Measurements from ENCODE around the gene COQ8A.
A peak's percentile ranks its signal among the peaks of the same experiment; 100 is the strongest.

Gene COQ8A

DNA sequence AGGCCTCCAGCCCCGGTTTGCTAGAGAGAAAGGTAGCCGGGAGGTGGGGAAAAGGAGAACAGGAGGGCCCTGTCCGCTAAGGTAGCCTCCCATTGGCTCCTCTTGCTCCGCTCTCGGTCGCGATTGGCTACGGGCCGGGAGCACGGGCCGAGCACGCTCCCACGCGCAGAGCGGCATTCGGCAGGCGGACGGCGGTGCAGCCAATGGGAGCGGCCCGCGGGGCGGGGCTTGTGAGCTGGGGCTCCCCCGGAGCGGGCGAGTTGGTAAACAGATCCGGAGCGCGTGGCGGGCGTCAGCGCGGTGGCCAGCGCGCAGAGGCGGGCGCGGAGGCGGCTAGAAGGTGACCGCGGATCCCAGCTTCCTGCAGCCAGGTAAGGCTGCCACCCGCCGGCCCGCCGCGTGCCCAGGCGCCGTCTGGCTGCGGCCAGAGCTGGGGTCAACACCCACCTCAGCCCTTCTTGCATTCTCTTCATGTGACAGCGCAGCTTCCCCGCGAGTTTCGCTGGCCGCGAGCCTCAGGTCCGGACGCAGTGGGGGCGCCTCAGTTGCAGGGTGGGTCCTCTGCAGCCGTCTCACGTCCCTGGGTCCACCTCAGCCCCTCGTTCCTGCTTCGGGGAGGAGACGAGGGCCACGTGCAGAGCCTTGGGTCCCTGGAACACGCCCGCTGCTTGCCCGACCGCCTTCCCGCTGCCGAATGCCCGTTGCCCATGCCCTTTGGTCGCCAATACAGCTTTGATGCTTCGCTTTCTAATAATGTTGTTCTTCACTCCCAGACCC lies at the start of gene COQ8A:
Gene COQ8A, plus strand, starts transcription at position 266 of the 777 bp plus-strand sequence. CDS start 21,092 bp downstream, outside the sequence.
- H3K9me3 ChIP-seq (ENCODE audit: insufficient read depth, low read depth, low read length) = no peaks in the 10 kb centered on the region
- H3K4me1 ChIP-seq (ENCODE audit: insufficient read depth, low read length) = peaks cover 16% of the 10 kb centered on the region; the same call in 1 of the 2 replicates
- peaks cover 9% of the 10 kb centered on the region for H3K27me3 ChIP-seq (ENCODE audit: insufficient read depth, low read length)
- H3K36me3 ChIP-seq (ENCODE audit: insufficient read depth, low read depth, low read length) = no peaks in the 10 kb centered on the region
- peak within 1 kb of the TSS; percentile 96 for H3K9ac ChIP-seq (ENCODE audit: low read depth, low read length)
- peak within 1 kb of the TSS; percentile 79 for H3K4me3 ChIP-seq (ENCODE audit: low read length)
- H3K27ac ChIP-seq (ENCODE audit: low read length) = peak within 1 kb of the TSS; percentile 94

DNA sequence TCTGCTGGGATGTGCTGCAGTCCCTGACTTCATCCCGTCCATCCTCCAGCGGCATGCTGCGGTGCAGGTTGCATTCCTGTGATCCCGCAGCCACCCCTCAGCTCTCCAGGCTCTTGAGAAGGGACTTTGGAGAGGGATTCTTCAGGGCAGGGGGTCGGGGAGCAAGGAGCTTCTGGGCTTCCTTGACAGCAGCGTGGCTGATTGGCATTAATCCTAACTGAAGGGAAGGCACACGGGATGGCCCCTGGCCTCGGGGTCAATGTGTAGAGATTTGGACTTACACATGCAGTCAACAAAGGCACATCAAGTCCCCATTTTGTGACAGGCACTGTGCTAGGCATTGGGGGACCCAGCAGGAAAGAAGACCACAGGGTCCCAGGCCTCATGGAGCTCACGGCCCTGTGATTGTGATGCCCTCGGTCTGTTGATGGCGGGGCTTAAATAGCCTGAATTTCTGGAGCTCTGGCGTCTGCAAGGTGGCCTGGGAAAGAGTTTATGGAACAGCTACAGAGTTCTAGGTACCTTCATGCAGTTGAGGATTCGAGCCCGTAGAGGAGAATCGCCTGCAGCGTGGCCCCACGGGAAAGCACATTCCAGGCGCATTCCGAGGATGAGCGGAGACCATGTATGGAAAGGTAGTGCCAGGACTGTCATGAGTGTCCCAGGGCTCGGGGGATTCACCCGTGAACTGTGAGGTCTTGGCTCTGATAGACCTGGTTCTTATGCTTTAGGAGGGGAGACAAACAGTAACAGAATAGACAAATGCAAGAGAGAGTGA lies 49.6 kb upstream of the COQ8A start:
- H3K36me3 ChIP-seq (ENCODE audit: insufficient read depth, low read depth, low read length) = peaks cover 70% of the 10 kb centered on the region
- no peaks in the 10 kb centered on the region for H3K4me1 ChIP-seq (ENCODE audit: insufficient read depth, low read length)
- no peak overlapping the region for H3K4me3 ChIP-seq (ENCODE audit: low read length)
- H3K27ac ChIP-seq (ENCODE audit: low read length) = no peak overlapping the region
- no peaks in the 10 kb centered on the region for H3K27me3 ChIP-seq (ENCODE audit: insufficient read depth, low read length)
- no peaks in the 10 kb centered on the region for H3K9me3 ChIP-seq (ENCODE audit: insufficient read depth, low read depth, low read length)
- H3K9ac ChIP-seq (ENCODE audit: low read depth, low read length) = no peak overlapping the region

DNA sequence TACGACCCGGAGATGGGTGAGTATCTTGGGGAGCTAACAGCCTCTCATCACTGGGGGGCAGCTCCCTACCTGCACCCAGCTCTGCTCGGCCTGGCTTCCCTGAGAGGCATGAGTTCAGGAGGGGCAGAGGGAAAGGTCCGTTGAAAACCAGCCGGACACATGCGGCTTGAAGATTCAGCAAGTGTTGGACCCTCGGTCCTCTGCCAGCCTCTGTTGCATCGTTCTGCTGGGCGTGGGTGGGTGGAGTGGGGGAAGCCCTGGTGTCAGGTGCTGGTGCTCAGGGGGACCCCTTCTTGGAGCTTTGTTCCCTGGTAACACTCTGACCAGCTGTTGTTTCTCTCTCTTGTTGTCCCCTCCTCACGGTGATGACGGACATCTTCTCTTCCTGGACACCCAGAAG lies 48.7 kb upstream of the COQ8A start:
- no peak overlapping the region for H3K9ac ChIP-seq (ENCODE audit: low read depth, low read length)
- H3K9me3 ChIP-seq (ENCODE audit: insufficient read depth, low read depth, low read length) = no peaks in the 10 kb centered on the region
- H3K27ac ChIP-seq (ENCODE audit: low read length) = no peak overlapping the region
- no peaks in the 10 kb centered on the region for H3K27me3 ChIP-seq (ENCODE audit: insufficient read depth, low read length)
- H3K36me3 ChIP-seq (ENCODE audit: insufficient read depth, low read depth, low read length) = peaks cover 66% of the 10 kb centered on the region
- no peak overlapping the region for H3K4me3 ChIP-seq (ENCODE audit: low read length)
- H3K4me1 ChIP-seq (ENCODE audit: insufficient read depth, low read length) = no peaks in the 10 kb centered on the region

DNA sequence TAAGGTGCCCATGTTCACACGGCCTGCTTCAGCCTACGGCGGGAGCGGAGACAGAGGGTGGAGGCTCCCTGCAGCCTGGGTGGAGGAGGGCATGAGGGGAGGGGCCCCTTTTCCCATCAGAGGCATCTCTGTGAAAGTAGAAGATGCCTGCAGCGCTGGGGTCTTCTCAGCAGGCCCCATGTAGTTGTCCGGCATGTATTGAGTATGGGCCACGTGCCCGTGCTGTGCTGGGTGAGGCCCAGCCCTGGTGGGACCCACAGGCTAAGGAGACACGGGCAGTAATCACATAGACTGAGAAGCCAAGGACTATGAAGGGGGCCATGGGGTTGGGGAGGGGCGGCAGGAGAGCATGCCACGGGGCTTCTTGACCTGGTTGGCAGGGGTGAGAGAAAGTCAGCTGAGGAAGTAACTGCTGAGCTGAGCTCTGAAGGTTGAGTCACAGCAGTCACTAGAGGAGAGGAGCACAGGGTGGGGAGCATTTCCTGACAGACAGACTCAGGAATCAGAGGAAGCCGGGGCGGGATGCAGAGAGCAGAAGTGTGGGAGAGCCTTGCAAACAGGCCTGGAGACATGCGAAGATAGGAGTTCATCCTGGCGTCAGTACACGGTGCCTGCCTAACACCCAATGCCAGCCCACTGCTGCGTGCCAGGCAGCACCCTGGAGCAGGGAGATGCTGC lies 48.1 kb upstream of the COQ8A start:
- Histone ChIP-seq H3K4me1 (ENCODE audit: insufficient read depth, low read length) (no peaks in the 10 kb centered on the region), H3K27ac (ENCODE audit: low read length) (no peak overlapping the region), H3K27me3 (ENCODE audit: insufficient read depth, low read length) (no peaks in the 10 kb centered on the region), H3K4me3 (ENCODE audit: low read length) (no peak overlapping the region), H3K9ac (ENCODE audit: low read depth, low read length) (no peak overlapping the region), H3K36me3 (ENCODE audit: insufficient read depth, low read depth, low read length) (peaks cover 64% of the 10 kb centered on the region), H3K9me3 (ENCODE audit: insufficient read depth, low read depth, low read length) (no peaks in the 10 kb centered on the region)

DNA sequence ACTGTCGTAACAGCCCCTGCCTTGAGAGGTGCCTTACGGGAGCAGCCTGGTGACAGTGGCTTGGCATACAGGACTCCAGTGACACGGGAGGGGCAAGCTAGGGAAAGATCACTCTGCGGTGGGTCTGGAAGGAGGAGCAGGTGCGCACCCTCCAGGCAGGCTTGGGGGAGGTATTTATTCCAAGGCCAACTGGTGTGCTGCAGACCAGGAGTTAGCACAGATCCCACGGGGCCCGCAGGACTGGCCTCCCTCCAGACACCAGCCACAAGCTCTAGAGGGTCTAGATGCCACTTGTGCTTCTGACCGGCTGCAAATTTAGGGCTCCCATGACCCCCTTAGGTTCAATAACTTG lies 47.6 kb upstream of the COQ8A start:
- Histone ChIP-seq H3K4me3 (ENCODE audit: low read length) (no peak overlapping the region), H3K27ac (ENCODE audit: low read length) (no peak overlapping the region), H3K36me3 (ENCODE audit: insufficient read depth, low read depth, low read length) (peaks cover 62% of the 10 kb centered on the region), H3K9me3 (ENCODE audit: insufficient read depth, low read depth, low read length) (no peaks in the 10 kb centered on the region), H3K4me1 (ENCODE audit: insufficient read depth, low read length) (no peaks in the 10 kb centered on the region), H3K9ac (ENCODE audit: low read depth, low read length) (no peak overlapping the region), H3K27me3 (ENCODE audit: insufficient read depth, low read length) (no peaks in the 10 kb centered on the region)

DNA sequence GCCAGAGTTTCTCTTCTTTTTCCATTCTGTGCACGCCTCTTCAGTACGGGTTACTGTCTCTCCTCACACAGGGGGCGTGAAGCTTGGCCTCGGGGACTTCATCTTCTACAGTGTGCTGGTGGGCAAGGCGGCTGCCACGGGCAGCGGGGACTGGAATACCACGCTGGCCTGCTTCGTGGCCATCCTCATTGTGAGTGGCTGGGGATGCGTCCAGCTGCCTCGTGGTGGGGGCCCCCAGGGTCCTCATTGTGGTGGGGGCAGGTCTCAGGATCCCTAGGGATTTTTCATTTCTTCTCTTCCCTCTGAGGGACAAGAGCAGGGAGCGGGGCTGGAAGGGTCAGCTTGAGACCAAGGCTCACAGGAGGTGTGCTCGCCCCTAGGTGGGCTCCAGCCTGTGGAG lies 46.2 kb upstream of the COQ8A start:
- no peaks in the 10 kb centered on the region for H3K4me1 ChIP-seq (ENCODE audit: insufficient read depth, low read length)
- H3K36me3 ChIP-seq (ENCODE audit: insufficient read depth, low read depth, low read length) = peaks cover 52% of the 10 kb centered on the region
- H3K27ac ChIP-seq (ENCODE audit: low read length) = no peak overlapping the region
- no peaks in the 10 kb centered on the region for H3K27me3 ChIP-seq (ENCODE audit: insufficient read depth, low read length)
- H3K9ac ChIP-seq (ENCODE audit: low read depth, low read length) = no peak overlapping the region
- no peaks in the 10 kb centered on the region for H3K9me3 ChIP-seq (ENCODE audit: insufficient read depth, low read depth, low read length)
- H3K4me3 ChIP-seq (ENCODE audit: low read length) = no peak overlapping the region

DNA sequence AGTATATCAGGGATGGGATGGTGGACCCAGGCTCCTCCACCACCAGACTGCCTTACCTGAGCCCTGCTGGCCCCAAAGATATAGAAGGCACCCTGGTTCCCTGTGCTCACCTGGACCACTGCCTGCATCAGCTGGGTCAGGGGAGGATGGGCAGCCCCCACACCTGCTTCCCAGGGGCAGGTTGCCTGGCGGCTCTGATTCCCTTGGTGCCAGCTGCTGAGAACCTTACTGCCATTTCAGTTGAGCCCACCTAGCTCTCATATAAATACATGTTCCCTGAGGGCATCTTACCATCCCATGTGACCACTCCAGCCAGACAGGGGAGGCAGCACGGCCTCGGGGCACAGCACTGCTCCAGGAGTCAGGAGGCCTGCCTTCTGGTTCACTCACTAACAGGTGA lies 45.3 kb upstream of the COQ8A start:
- Histone ChIP-seq H3K27ac (ENCODE audit: low read length) (no peak overlapping the region), H3K4me3 (ENCODE audit: low read length) (no peak overlapping the region), H3K9ac (ENCODE audit: low read depth, low read length) (no peak overlapping the region), H3K27me3 (ENCODE audit: insufficient read depth, low read length) (no peaks in the 10 kb centered on the region), H3K36me3 (ENCODE audit: insufficient read depth, low read depth, low read length) (peaks cover 52% of the 10 kb centered on the region), H3K4me1 (ENCODE audit: insufficient read depth, low read length) (no peaks in the 10 kb centered on the region), H3K9me3 (ENCODE audit: insufficient read depth, low read depth, low read length) (no peaks in the 10 kb centered on the region)

DNA sequence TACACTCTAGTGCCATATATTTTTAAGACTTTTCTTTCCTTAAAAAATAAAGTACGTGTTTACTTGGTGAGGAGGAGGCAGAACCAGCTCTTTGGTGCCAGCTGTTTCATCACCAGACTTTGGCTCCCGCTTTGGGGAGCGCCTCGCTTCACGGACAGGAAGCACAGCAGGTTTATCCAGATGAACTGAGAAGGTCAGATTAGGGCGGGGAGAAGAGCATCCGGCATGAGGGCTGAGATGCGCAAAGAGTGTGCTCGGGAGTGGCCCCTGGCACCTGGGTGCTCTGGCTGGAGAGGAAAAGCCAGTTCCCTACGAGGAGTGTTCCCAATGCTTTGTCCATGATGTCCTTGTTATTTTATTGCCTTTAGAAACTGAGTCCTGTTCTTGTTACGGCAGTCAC lies 44.5 kb upstream of the COQ8A start:
- H3K27ac ChIP-seq (ENCODE audit: low read length) = no peak overlapping the region
- H3K4me1 ChIP-seq (ENCODE audit: insufficient read depth, low read length) = no peaks in the 10 kb centered on the region
- H3K4me3 ChIP-seq (ENCODE audit: low read length) = no peak overlapping the region
- no peaks in the 10 kb centered on the region for H3K27me3 ChIP-seq (ENCODE audit: insufficient read depth, low read length)
- peaks cover 53% of the 10 kb centered on the region for H3K36me3 ChIP-seq (ENCODE audit: insufficient read depth, low read depth, low read length)
- no peaks in the 10 kb centered on the region for H3K9me3 ChIP-seq (ENCODE audit: insufficient read depth, low read depth, low read length)
- no peak overlapping the region for H3K9ac ChIP-seq (ENCODE audit: low read depth, low read length)

DNA sequence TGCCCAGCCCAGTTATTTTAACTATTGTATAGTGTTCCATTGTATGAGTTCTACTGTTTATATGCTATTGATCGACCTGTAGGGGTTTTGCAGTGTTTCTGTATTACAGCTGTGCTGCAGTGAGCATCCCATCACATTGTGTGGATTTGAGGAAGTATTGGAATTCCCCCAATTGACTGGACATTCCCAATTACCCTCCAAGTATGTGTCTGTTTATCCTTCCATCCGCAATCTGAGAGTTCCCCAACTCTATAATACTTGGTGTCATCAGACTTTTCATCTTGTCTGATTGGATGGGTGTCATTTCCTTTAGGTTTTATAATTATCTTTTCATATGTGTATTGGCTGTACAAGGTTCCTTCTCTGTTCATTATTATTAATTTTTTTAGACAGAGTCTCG lies 41.8 kb upstream of the COQ8A start:
- H3K4me3 ChIP-seq (ENCODE audit: low read length) = no peak overlapping the region
- H3K36me3 ChIP-seq (ENCODE audit: insufficient read depth, low read depth, low read length) = peaks cover 32% of the 10 kb centered on the region
- no peaks in the 10 kb centered on the region for H3K9me3 ChIP-seq (ENCODE audit: insufficient read depth, low read depth, low read length)
- H3K27ac ChIP-seq (ENCODE audit: low read length) = no peak overlapping the region
- no peak overlapping the region for H3K9ac ChIP-seq (ENCODE audit: low read depth, low read length)
- no peaks in the 10 kb centered on the region for H3K4me1 ChIP-seq (ENCODE audit: insufficient read depth, low read length)
- no peaks in the 10 kb centered on the region for H3K27me3 ChIP-seq (ENCODE audit: insufficient read depth, low read length)

DNA sequence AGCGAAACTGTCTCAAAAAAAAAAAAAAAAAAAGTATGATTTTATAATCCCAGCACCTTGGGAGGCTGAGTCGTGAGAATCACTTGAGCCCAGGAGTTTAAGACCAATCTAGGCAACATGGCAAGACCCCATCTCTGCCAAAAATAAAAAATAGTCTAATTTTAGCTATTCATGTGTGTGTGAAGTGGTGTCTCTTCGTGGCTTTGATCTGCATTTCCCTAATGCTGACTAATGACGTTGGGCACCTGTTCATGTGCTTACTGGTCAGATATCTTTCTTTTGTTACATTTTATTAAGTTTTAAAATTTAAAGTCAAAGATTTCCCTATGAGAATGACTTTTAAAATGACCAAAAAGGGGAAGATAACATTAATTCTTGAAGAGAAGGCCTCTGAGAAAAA lies 38.7 kb upstream of the COQ8A start:
- peaks cover 17% of the 10 kb centered on the region; the same call in 1 of the 2 replicates for H3K36me3 ChIP-seq (ENCODE audit: insufficient read depth, low read depth, low read length)
- no peaks in the 10 kb centered on the region for H3K27me3 ChIP-seq (ENCODE audit: insufficient read depth, low read length)
- no peak overlapping the region for H3K4me3 ChIP-seq (ENCODE audit: low read length)
- no peak overlapping the region for H3K27ac ChIP-seq (ENCODE audit: low read length)
- H3K4me1 ChIP-seq (ENCODE audit: insufficient read depth, low read length) = no peaks in the 10 kb centered on the region
- H3K9ac ChIP-seq (ENCODE audit: low read depth, low read length) = no peak overlapping the region
- no peaks in the 10 kb centered on the region for H3K9me3 ChIP-seq (ENCODE audit: insufficient read depth, low read depth, low read length)

DNA sequence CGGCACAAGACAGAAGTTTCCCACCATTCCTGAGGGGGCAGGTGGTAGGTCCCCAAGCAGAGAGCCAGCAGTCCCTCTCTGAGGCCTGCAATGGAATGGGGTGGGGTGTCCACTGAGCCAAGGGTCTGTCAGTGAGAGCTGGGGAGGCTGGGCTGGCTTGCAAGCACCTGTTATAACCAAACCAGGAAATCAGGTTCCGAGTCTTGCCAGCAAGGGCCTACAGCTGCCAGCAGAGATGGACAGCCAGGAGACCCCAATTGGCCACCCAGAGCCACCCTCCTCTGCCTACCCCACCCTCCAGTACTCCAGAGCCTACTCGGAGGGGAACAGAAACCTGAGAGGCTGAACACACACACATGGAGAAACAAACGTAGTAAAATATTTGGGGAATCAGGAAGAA lies 37.5 kb upstream of the COQ8A start:
- Histone ChIP-seq H3K27ac (ENCODE audit: low read length) (no peak overlapping the region), H3K36me3 (ENCODE audit: insufficient read depth, low read depth, low read length) (peaks cover 17% of the 10 kb centered on the region; the same call in 1 of the 2 replicates), H3K9ac (ENCODE audit: low read depth, low read length) (no peak overlapping the region), H3K4me1 (ENCODE audit: insufficient read depth, low read length) (no peaks in the 10 kb centered on the region), H3K4me3 (ENCODE audit: low read length) (no peak overlapping the region), H3K27me3 (ENCODE audit: insufficient read depth, low read length) (no peaks in the 10 kb centered on the region), H3K9me3 (ENCODE audit: insufficient read depth, low read depth, low read length) (no peaks in the 10 kb centered on the region)

All from iPS-20b (cell line).